Esophagus squamous epithelium (tissue), 4 donors: ENCODE measurements around the gene VANGL2.

Experiments
- POLR2A ChIP-seq, 4 donors: fragments of 450-650 bp; IDR thresholded peaks; one replicate each; pipeline ENCODE4 v1.6.1; 2017; ENCODE audit warnings: antibody characterized with exemption in 4 of 4, mild to moderate bottlenecking in 4 of 4, moderate library complexity in 3 of 4
- TF ChIP-seq, protein P1 (sequence below), 6 experiments: fragments of 450-650 bp in 4 of 6; fragments of 200-600 bp in 2 of 6; sonication (generic) in 2 of 6; IDR thresholded peaks; one replicate each; pipeline ENCODE4 v1.5.1; 2016 to 2019; ENCODE audit warnings: antibody characterized with exemption in 6 of 6, mild to moderate bottlenecking in 4 of 6, moderate library complexity in 4 of 6

DNA sequence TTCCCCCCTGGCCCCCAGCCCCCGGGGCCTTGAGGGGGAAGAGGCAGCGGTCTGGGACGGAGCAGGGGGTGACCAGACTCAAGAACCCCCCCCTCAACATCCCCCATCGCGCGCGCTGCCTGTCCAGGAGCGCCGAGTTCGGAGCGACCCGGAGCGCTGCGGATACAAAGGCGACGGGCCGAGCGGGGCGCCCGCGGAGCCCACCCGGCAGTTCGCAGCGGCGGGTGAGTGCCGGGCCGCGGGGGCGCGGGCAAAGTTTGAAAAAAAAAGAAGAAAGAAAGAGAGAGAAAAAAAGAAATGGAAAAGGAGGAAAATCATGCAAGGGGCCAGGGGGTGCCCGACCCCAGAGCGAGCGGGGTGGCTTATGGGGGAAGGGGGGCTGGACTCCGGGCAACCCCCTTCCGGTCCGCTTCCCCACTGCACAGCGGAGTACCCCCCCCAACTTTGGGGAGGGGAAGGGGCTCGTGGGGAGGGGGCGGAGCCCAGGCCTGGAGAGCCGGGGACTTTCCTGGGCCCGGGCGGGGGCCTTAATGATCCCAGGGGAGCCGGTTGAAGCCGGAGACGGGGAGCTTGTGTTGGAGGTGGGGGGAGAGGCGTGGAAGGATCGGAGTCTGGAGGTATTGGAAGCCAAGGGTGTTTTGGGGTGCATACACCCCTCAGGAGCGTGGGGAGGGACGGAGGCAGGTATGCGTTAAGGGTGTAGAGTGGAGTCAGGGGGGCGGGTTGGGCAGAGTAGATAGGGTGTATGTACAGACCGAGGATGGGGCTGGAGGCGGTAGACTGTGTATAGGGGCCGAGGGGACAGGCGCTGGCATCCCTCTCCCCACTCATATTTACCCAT, 502 bp downstream of the VANGL2 start:
- TF ChIP-seq, protein P1, sequence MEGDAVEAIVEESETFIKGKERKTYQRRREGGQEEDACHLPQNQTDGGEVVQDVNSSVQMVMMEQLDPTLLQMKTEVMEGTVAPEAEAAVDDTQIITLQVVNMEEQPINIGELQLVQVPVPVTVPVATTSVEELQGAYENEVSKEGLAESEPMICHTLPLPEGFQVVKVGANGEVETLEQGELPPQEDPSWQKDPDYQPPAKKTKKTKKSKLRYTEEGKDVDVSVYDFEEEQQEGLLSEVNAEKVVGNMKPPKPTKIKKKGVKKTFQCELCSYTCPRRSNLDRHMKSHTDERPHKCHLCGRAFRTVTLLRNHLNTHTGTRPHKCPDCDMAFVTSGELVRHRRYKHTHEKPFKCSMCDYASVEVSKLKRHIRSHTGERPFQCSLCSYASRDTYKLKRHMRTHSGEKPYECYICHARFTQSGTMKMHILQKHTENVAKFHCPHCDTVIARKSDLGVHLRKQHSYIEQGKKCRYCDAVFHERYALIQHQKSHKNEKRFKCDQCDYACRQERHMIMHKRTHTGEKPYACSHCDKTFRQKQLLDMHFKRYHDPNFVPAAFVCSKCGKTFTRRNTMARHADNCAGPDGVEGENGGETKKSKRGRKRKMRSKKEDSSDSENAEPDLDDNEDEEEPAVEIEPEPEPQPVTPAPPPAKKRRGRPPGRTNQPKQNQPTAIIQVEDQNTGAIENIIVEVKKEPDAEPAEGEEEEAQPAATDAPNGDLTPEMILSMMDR (IDR thresholded peaks at IDR 0.05), result no peak
- TF ChIP-seq POLR2A (IDR thresholded peaks at IDR 0.05), result no peak
